ENCODE results near the gene CRABP1.
"Not testable (repeated sequence)": the region's sequence is repeated elsewhere in the genome, so short reads cannot be mapped to it uniquely, and the experiment has no call there.

CRABP1 gene

GRCh38 chr15:78370013-78370412 lies 29.9 kb downstream of the CRABP1 start:
- Histone ChIP-seq H3K79me1 (ENCODE audit: low read length) (no peaks in the 10 kb centered on the region), H3K9ac (ENCODE audit: low read length) (no peak overlapping the region), H3K9me3 (ENCODE audit: insufficient read depth, low read depth, low read length) (no peaks in the 10 kb centered on the region), H2BK120ac (ENCODE audit: insufficient read depth, low read length, poor library complexity) (no peak overlapping the region), H3K4me2 (ENCODE audit: low read length) (no peak overlapping the region), H2BK5ac (ENCODE audit: low read depth, low read length, poor library complexity) (no peak overlapping the region), H3K27ac (ENCODE audit: low read depth, low read length) (no peak overlapping the region), H3K23ac (ENCODE audit: low read length) (no peak overlapping the region), H3K36me3 (ENCODE audit: control insufficient read depth in 1 of 2, insufficient read depth in 2 of 2, low read length in 2 of 2) (no peaks in the 10 kb centered on the region), H3K27me3 (ENCODE audit: insufficient read depth, low read length) (peaks cover 2% of the 10 kb centered on the region), H3K4ac (ENCODE audit: low read depth, low read length) (no peak overlapping the region), H3K4me1 (ENCODE audit: control insufficient read depth in 1 of 2, insufficient read depth in 2 of 2, low read length in 2 of 2) (no peaks in the 10 kb centered on the region), H2AFZ (ENCODE audit: insufficient read depth, low read length, poor library complexity) (no peak overlapping the region), H4K12ac (ENCODE audit: low read depth, low read length) (no peak overlapping the region), H3K14ac (ENCODE audit: low read length) (no peak overlapping the region), H4K91ac (ENCODE audit: low read depth, low read length) (no peak overlapping the region), H4K8ac (ENCODE audit: low read depth, low read length) (no peak overlapping the region), H2AK5ac (ENCODE audit: low read length) (no peak overlapping the region), H3K4me3 (ENCODE audit: low read depth, low read length) (no peak overlapping the region), H2BK12ac (ENCODE audit: low read length) (no peak overlapping the region), H3K79me2 (ENCODE audit: control insufficient read depth, insufficient read depth, low read length, poor library complexity) (no peaks in the 10 kb centered on the region), H3K18ac (ENCODE audit: low read length) (no peak overlapping the region)
- no CpG with 5 or more reads among the region's 6 CpGs for WGBS (ENCODE audit: extremely low coverage, insufficient coverage, insufficient read length)
- no peak for DNase-seq

- DNase-seq, result no peak
- Histone ChIP-seq H4K91ac (ENCODE audit: low read depth, low read length) (no peak overlapping the region), H2AK5ac (ENCODE audit: low read length) (no peak overlapping the region), H3K9ac (ENCODE audit: low read length) (no peak overlapping the region), H3K4me1 (ENCODE audit: control insufficient read depth in 1 of 2, insufficient read depth in 2 of 2, low read length in 2 of 2) (no peaks in the 10 kb centered on the region), H3K4me3 (ENCODE audit: low read depth, low read length) (no peak overlapping the region), H3K27me3 (ENCODE audit: insufficient read depth, low read length) (peaks cover 2% of the 10 kb centered on the region), H2BK5ac (ENCODE audit: low read depth, low read length, poor library complexity) (no peak overlapping the region), H3K27ac (ENCODE audit: low read depth, low read length) (no peak overlapping the region), H3K4me2 (ENCODE audit: low read length) (no peak overlapping the region), H2BK120ac (ENCODE audit: insufficient read depth, low read length, poor library complexity) (no peak overlapping the region), H4K8ac (ENCODE audit: low read depth, low read length) (no peak overlapping the region), H3K36me3 (ENCODE audit: control insufficient read depth in 1 of 2, insufficient read depth in 2 of 2, low read length in 2 of 2) (no peaks in the 10 kb centered on the region), H3K18ac (ENCODE audit: low read length) (no peak overlapping the region), H3K4ac (ENCODE audit: low read depth, low read length) (no peak overlapping the region), H3K23ac (ENCODE audit: low read length) (no peak overlapping the region), H3K14ac (ENCODE audit: low read length) (no peak overlapping the region), H3K79me2 (ENCODE audit: control insufficient read depth, insufficient read depth, low read length, poor library complexity) (no peaks in the 10 kb centered on the region), H4K12ac (ENCODE audit: low read depth, low read length) (no peak overlapping the region), H2BK12ac (ENCODE audit: low read length) (no peak overlapping the region), H2AFZ (ENCODE audit: insufficient read depth, low read length, poor library complexity) (no peak overlapping the region), H3K79me1 (ENCODE audit: low read length) (no peaks in the 10 kb centered on the region), H3K9me3 (ENCODE audit: insufficient read depth, low read depth, low read length) (no peaks in the 10 kb centered on the region)
- no CpG with 5 or more reads among the region's 5 CpGs for WGBS (ENCODE audit: extremely low coverage, insufficient coverage, insufficient read length)
Observed at GRCh38 chr15:78372880-78373279, 32.7 kb downstream of the CRABP1 start.

- Histone ChIP-seq H2AK5ac (ENCODE audit: low read length) (no peak overlapping the region), H3K23ac (ENCODE audit: low read length) (no peak overlapping the region), H3K4me3 (ENCODE audit: low read depth, low read length) (peak overlapping the region; percentile 36), H3K79me1 (ENCODE audit: low read length) (no peaks in the 10 kb centered on the region), H3K9ac (ENCODE audit: low read length) (no peak overlapping the region), H3K14ac (ENCODE audit: low read length) (no peak overlapping the region), H3K27me3 (ENCODE audit: insufficient read depth, low read length) (no peaks in the 10 kb centered on the region), H3K79me2 (ENCODE audit: control insufficient read depth, insufficient read depth, low read length, poor library complexity) (no peaks in the 10 kb centered on the region), H2AFZ (ENCODE audit: insufficient read depth, low read length, poor library complexity) (no peak overlapping the region), H4K91ac (ENCODE audit: low read depth, low read length) (no peak overlapping the region), H3K4me1 (ENCODE audit: control insufficient read depth in 1 of 2, insufficient read depth in 2 of 2, low read length in 2 of 2) (no peaks in the 10 kb centered on the region), H3K36me3 (ENCODE audit: control insufficient read depth in 1 of 2, insufficient read depth in 2 of 2, low read length in 2 of 2) (no peaks in the 10 kb centered on the region), H2BK12ac (ENCODE audit: low read length) (no peak overlapping the region), H3K4ac (ENCODE audit: low read depth, low read length) (no peak overlapping the region), H3K9me3 (ENCODE audit: insufficient read depth, low read depth, low read length) (no peaks in the 10 kb centered on the region), H3K4me2 (ENCODE audit: low read length) (no peak overlapping the region), H2BK120ac (ENCODE audit: insufficient read depth, low read length, poor library complexity) (no peak overlapping the region), H2BK5ac (ENCODE audit: low read depth, low read length, poor library complexity) (no peak overlapping the region), H4K12ac (ENCODE audit: low read depth, low read length) (no peak overlapping the region), H3K27ac (ENCODE audit: low read depth, low read length) (no peak overlapping the region), H4K8ac (ENCODE audit: low read depth, low read length) (no peak overlapping the region), H3K18ac (ENCODE audit: low read length) (no peak overlapping the region)
- no peak for DNase-seq
- no CpG with 5 or more reads among the region's 14 CpGs for WGBS (ENCODE audit: extremely low coverage, insufficient coverage, insufficient read length)
Observed at GRCh38 chr15:78374436-78375393, 34.6 kb downstream of the CRABP1 start.

GRCh38 chr15:78380143-78380542 lies 40.0 kb downstream of the CRABP1 start:
- H2BK12ac ChIP-seq (ENCODE audit: low read length); H4K8ac ChIP-seq (ENCODE audit: low read depth, low read length); H3K27ac ChIP-seq (ENCODE audit: low read depth, low read length); H4K91ac ChIP-seq (ENCODE audit: low read depth, low read length); H3K4me1 ChIP-seq (ENCODE audit: control insufficient read depth in 1 of 2, insufficient read depth in 2 of 2, low read length in 2 of 2); H3K79me2 ChIP-seq (ENCODE audit: control insufficient read depth, insufficient read depth, low read length, poor library complexity); H3K9me3 ChIP-seq (ENCODE audit: insufficient read depth, low read depth, low read length); H2AK5ac ChIP-seq (ENCODE audit: low read length); H3K4me2 ChIP-seq (ENCODE audit: low read length); H3K4me3 ChIP-seq (ENCODE audit: low read depth, low read length); H4K12ac ChIP-seq (ENCODE audit: low read depth, low read length); H3K9ac ChIP-seq (ENCODE audit: low read length); H3K27me3 ChIP-seq (ENCODE audit: insufficient read depth, low read length); DNase-seq; H2BK120ac ChIP-seq (ENCODE audit: insufficient read depth, low read length, poor library complexity); H2AFZ ChIP-seq (ENCODE audit: insufficient read depth, low read length, poor library complexity); H3K14ac ChIP-seq (ENCODE audit: low read length); H3K18ac ChIP-seq (ENCODE audit: low read length); H3K36me3 ChIP-seq (ENCODE audit: control insufficient read depth in 1 of 2, insufficient read depth in 2 of 2, low read length in 2 of 2); H3K4ac ChIP-seq (ENCODE audit: low read depth, low read length); H2BK5ac ChIP-seq (ENCODE audit: low read depth, low read length, poor library complexity); H3K79me1 ChIP-seq (ENCODE audit: low read length); H3K23ac ChIP-seq (ENCODE audit: low read length): not testable (repeated sequence)
- no CpG with 5 or more reads among the region's 1 CpG for WGBS (ENCODE audit: extremely low coverage, insufficient coverage, insufficient read length)
